Measurements from ENCODE around the gene PDZD2. TPM values are rescaled to one million over a fixed set of nuclear protein-coding genes. Genes with fewer than 3 reads are reported as not detected.

PDZD2 gene
- total and polyA plus RNA-seq, 8 donors = under 0.01 to 61.3 (median 5.8) TPM

GRCh38 chr5:31935496-31936369 is 296.8 kb downstream of the PDZD2 start:
- WGBS, 5 donors = 27 to 37% (median 31%) methylated on average over 10 of the region's 10 CpGs

GRCh38 chr5:31936683-31937082 is 297.8 kb downstream of the PDZD2 start:
- Histone ChIP-seq H3K27me3 (no peaks in the 10 kb centered on the region), H3K36me3 (no peaks in the 10 kb centered on the region), H3K4me3 (peak overlapping the region in 1 of 4 donors; percentile 15), H3K9me3 (no peaks in the 10 kb centered on the region), H3K4me1 (peaks cover 11 to 33% (median 17%) of the 10 kb centered on the region in 4 donors), H3K27ac (peak overlapping the region in 2 of 5 donors; percentile 3 to 16)
- peak in 1 of 2 donors; percentile 72 for DNase-seq
- WGBS, 5 donors = 41 to 54% (median 43%) methylated on average over 5 of the region's 5 CpGs
- intact Hi-C loops (cut with DNase I; ENCODE audit: low total_unique reads) = no loop called here
- TF ChIP-seq POLR2AphosphoS5 (IDR thresholded peaks at IDR 0.05) (no peak), CTCF (IDR thresholded peaks at IDR 0.05) (no peak), POLR2A (IDR thresholded peaks at IDR 0.05) (no peak), EP300 (IDR thresholded peaks at IDR 0.05) (no peak)

More at GRCh38 chr5:31935496-31936369, 296.8 kb downstream of the PDZD2 start:
- TF ChIP-seq POLR2AphosphoS5 (IDR thresholded peaks at IDR 0.05) (no peak), CTCF (IDR thresholded peaks at IDR 0.05) (no peak), POLR2A (IDR thresholded peaks at IDR 0.05) (no peak), EP300 (IDR thresholded peaks at IDR 0.05) (no peak)
- DNase-seq = peak; percentile 48 to 70
- peaks cover 11 to 28% (median 17%) of the 10 kb centered on the region in 4 donors for H3K4me1 ChIP-seq
- H3K9me3 ChIP-seq = no peaks in the 10 kb centered on the region
- H3K27ac ChIP-seq = peak overlapping the region in 3 of 5 donors; percentile 13 to 41 (median 36)
- intact Hi-C loops (cut with DNase I; ENCODE audit: low total_unique reads) = no loop called here
- H3K36me3 ChIP-seq = no peaks in the 10 kb centered on the region
- no peaks in the 10 kb centered on the region for H3K27me3 ChIP-seq
- H3K4me3 ChIP-seq = peak overlapping the region; percentile 2 to 15 (median 10)

- no peak overlapping the region for H3K4me3 ChIP-seq
- no peaks in the 10 kb centered on the region for H3K9me3 ChIP-seq
- TF ChIP-seq CTCF (IDR thresholded peaks at IDR 0.05) (no peak), EP300 (IDR thresholded peaks at IDR 0.05) (no peak), POLR2AphosphoS5 (IDR thresholded peaks at IDR 0.05) (no peak), POLR2A (IDR thresholded peaks at IDR 0.05) (no peak)
- peak overlapping the region in 1 of 5 donors; percentile 3 for H3K27ac ChIP-seq
- 60 to 91% (median 87%) methylated on average over 7 of the region's 7 CpGs for WGBS, 5 donors
- H3K36me3 ChIP-seq = no peaks in the 10 kb centered on the region
- peaks cover 11 to 33% (median 17%) of the 10 kb centered on the region in 4 donors for H3K4me1 ChIP-seq
- no peak for DNase-seq
- intact Hi-C loops (cut with DNase I; ENCODE audit: low total_unique reads) = no loop called here
- H3K27me3 ChIP-seq = no peaks in the 10 kb centered on the region
These were observed 298.3 kb downstream of the PDZD2 start for GRCh38 chr5:31937226-31937625.

- Histone ChIP-seq H3K9me3 (no peaks in the 10 kb centered on the region), H3K4me1 (peaks cover 11 to 33% (median 17%) of the 10 kb centered on the region in 4 donors), H3K27me3 (no peaks in the 10 kb centered on the region), H3K27ac (no peak overlapping the region), H3K36me3 (no peaks in the 10 kb centered on the region), H3K4me3 (no peak overlapping the region)
- TF ChIP-seq POLR2A (IDR thresholded peaks at IDR 0.05) (no peak), POLR2AphosphoS5 (IDR thresholded peaks at IDR 0.05) (no peak), CTCF (IDR thresholded peaks at IDR 0.05) (no peak), EP300 (IDR thresholded peaks at IDR 0.05) (no peak)
- 74 to 80% (median 76%) methylated on average over 5 of the region's 5 CpGs for WGBS, 5 donors
- intact Hi-C loops (cut with DNase I; ENCODE audit: low total_unique reads) = no loop called here
- no peak for DNase-seq
These were observed 298.8 kb downstream of the PDZD2 start for GRCh38 chr5:31937703-31938102.

Data from stomach (tissue), 9 donors.